Neural cell (in vitro differentiated cells): ENCODE results near the gene DDX54. TPM values are rescaled to one million over a fixed set of nuclear protein-coding genes. Genes with fewer than 3 reads are reported as not detected.

ENCODE experiments used
- H2AFZ ChIP-seq: fragments of 200-600, 300-800 bp; sonication (generic), shearing (Covaris generic); 2 replicates; pipeline ENCODE4 v1.6.0; 2014; ENCODE audit warnings: low read depth, mild to moderate bottlenecking, antibody characterized with exemption, low read length, moderate library complexity
- H3F3A ChIP-seq: fragments of 200-600 bp; shearing (Covaris generic); 2 replicates; pipeline ENCODE4 v1.6.1; 2016; ENCODE audit warnings: mild to moderate bottlenecking, moderate library complexity, mixed read lengths, antibody characterized with exemption, low read length; ENCODE audit not compliant: insufficient read depth, poor library complexity, severe bottlenecking
- H3K27ac ChIP-seq: fragments of 200-600, 300-800 bp; sonication (generic), shearing (Covaris generic); 2 replicates; pipeline ENCODE4 v1.5.1; 2014; ENCODE audit warnings: mild to moderate bottlenecking, low read length, moderate library complexity
- H3K27me3 ChIP-seq: fragments of 300-800, 200-600 bp; sonication (generic), shearing (Covaris generic); 2 replicates; pipeline ENCODE4 v1.6.0; 2014; ENCODE audit warnings: mild to moderate bottlenecking, low read depth, low read length, moderate library complexity; ENCODE audit not compliant: insufficient read depth
- H3K36me3 ChIP-seq: fragments of 300-800, 200-600 bp; sonication (generic), shearing (Covaris generic); 2 replicates; pipeline ENCODE4 v1.5.1; 2014; ENCODE audit warnings: mild to moderate bottlenecking, antibody characterized with exemption, low read length, moderate library complexity; ENCODE audit not compliant: insufficient read depth
- H3K4me2 ChIP-seq: fragments of 300-800, 200-600 bp; sonication (generic), shearing (Covaris generic); 2 replicates; pipeline ENCODE4 v1.6.0; 2014; ENCODE audit warnings: mild to moderate bottlenecking, low read length
- H3K4me3 ChIP-seq: fragments of 300-800, 200-600 bp; sonication (generic), shearing (Covaris generic); 2 replicates; pipeline ENCODE4 v1.5.1; 2014; ENCODE audit warnings: mild to moderate bottlenecking, low read length, moderate library complexity
- H3K79me2 ChIP-seq: fragments of 200-600 bp; shearing (Covaris generic); replicated peaks from 2 replicates; pipeline ENCODE4 v1.6.0; 2014; ENCODE audit warnings: mild to moderate bottlenecking, low read length, moderate library complexity; ENCODE audit not compliant: insufficient read depth
- H3K9ac ChIP-seq: fragments of 300-800, 200-600 bp; sonication (generic), shearing (Covaris generic); 2 replicates; pipeline ENCODE4 v1.6.1; 2016; ENCODE audit warnings: mild to moderate bottlenecking, low read length, mixed read lengths
- H3K9me2 ChIP-seq: fragments of 200-600 bp; shearing (Covaris generic); 2 replicates; pipeline ENCODE4 v1.6.1; 2016; ENCODE audit warnings: mild to moderate bottlenecking, low read length, mixed read lengths; ENCODE audit not compliant: insufficient read depth
- H3K9me3 ChIP-seq: fragments of 200-600, 300-800 bp; sonication (generic), shearing (Covaris generic); 2 replicates; pipeline ENCODE4 v1.6.1; 2016; ENCODE audit warnings: mild to moderate bottlenecking, mixed run types, low read length, moderate library complexity, mixed read lengths
- H4K20me1 ChIP-seq: fragments of 200-600 bp; shearing (Covaris generic); 2 replicates; pipeline ENCODE4 v1.6.1; 2016; ENCODE audit warnings: mild to moderate bottlenecking, mixed run types; ENCODE audit not compliant: insufficient read depth
- CTCF ChIP-seq: fragments of 450-650 bp; IDR thresholded peaks from 2 replicates; pipeline ENCODE4 v1.5.1; 2014; ENCODE audit warnings: antibody characterized with exemption, mild to moderate bottlenecking, moderate library complexity; ENCODE audit not compliant: poor library complexity, severe bottlenecking
- EP300 ChIP-seq: fragments of 450-650 bp; conservative IDR thresholded peaks from 2 replicates; pipeline ENCODE4 v1.6.1; 2014; ENCODE audit warnings: antibody characterized with exemption, mild to moderate bottlenecking, moderate library complexity; ENCODE audit not compliant: poor library complexity, severe bottlenecking
- EZH2 ChIP-seq: fragments of 200-600, 300-800 bp; shearing (Covaris generic), sonication (generic); IDR thresholded peaks from 2 replicates; pipeline ENCODE4 v1.6.1; 2014; ENCODE audit warnings: antibody characterized with exemption, low read length, borderline replicate concordance, mild to moderate bottlenecking; ENCODE audit not compliant: insufficient read depth, poor library complexity, severe bottlenecking
- MXI1 ChIP-seq: fragments of 450-650 bp; conservative IDR thresholded peaks from 2 replicates; pipeline ENCODE4 v1.6.1; 2014; ENCODE audit warnings: antibody characterized with exemption, mild to moderate bottlenecking; ENCODE audit not compliant: poor library complexity, severe bottlenecking
- POLR2AphosphoS5 ChIP-seq: IDR thresholded peaks from 2 replicates; pipeline ENCODE4 v1.6.1; 2012
- RAD21 ChIP-seq: fragments of 450-650 bp; conservative IDR thresholded peaks from 2 replicates; pipeline ENCODE4 v1.6.1; 2014; ENCODE audit warnings: antibody characterized with exemption, mild to moderate bottlenecking, moderate library complexity
- SMC3 ChIP-seq: fragments of 450-650 bp; conservative IDR thresholded peaks from 2 replicates; pipeline ENCODE4 v1.6.1; 2014; ENCODE audit warnings: antibody characterized with exemption, mild to moderate bottlenecking, moderate library complexity; ENCODE audit not compliant: poor library complexity
- TAF1 ChIP-seq: IDR thresholded peaks from 2 replicates; pipeline ENCODE4 v1.6.1; 2012; ENCODE audit warnings: low read depth
- polyA plus RNA-seq: library from polyadenylated mRNA; depleted of rRNA; stranded (reverse); fragments of >200 nt; gene quantifications from 2 replicates; pipeline ENCODE4 v1.2.3, GENCODE V29; 2014
- TF ChIP-seq, protein P1 (sequence below): IDR thresholded peaks from 2 replicates; pipeline ENCODE4 v1.6.1; 2012; ENCODE audit warnings: borderline replicate concordance

DDX54 gene
- polyA plus RNA-seq, 1 donor from 2014 or later = 63.3 TPM

DNA sequence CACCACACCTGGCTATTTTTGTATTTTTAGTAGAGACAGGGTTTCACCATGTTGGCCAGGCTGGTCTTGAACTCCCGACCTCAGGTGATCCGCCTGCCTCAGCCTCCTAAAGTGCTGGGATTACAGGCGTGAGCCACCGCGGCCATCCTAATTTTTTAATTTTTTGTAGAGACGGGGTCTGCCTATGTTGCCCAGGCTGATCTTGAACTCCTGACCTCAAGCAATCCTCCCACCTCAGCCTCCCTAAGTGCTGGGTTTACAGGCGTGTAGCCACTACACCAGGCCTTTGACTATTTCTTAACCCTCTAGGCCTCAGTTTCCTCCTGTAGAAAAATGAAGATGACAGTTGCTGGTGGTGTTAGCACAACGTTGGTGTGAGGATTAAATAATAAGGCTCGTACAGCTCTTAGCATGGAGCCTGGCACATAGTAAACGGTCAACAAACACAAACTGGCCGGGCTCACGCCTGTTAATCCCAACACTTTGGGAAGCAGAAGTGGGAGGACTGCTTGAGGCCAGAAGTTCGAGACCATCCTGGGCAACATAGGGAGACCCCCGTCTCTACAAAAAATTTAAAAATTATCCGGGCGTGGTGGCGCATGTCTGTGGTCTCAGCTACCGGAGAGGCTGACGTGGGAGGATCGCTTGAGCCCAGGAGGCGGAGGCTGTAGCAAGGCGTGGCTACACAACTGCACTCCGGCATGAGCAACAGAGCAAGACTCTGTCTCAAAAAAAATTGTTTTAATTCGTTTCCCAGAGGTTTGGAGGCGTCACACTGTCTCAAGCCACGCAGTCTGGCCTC is 979 bp downstream of the DDX54 start:
- Histone ChIP-seq H3K9ac (no peak overlapping the region), H3K9me3 (no peaks in the 10 kb centered on the region), H3K4me3 (peak overlapping the region; percentile 90), H3K4me2 (no peak overlapping the region), H3K27me3 (no peaks in the 10 kb centered on the region), H3K27ac (no peak overlapping the region), H3F3A (no peaks in the 10 kb centered on the region), H3K79me2 (peaks cover 13% of the 10 kb centered on the region), H2AFZ (no peak overlapping the region), H3K9me2 (no peaks in the 10 kb centered on the region), H3K36me3 (no peaks in the 10 kb centered on the region), H4K20me1 (no peaks in the 10 kb centered on the region)
- no peak for TF ChIP-seq EP300
- no peak for TF ChIP-seq SMC3
- no peak for TF ChIP-seq POLR2AphosphoS5
- no peak for TF ChIP-seq MXI1
- TF ChIP-seq EZH2 = no peak
- TF ChIP-seq, protein P1, sequence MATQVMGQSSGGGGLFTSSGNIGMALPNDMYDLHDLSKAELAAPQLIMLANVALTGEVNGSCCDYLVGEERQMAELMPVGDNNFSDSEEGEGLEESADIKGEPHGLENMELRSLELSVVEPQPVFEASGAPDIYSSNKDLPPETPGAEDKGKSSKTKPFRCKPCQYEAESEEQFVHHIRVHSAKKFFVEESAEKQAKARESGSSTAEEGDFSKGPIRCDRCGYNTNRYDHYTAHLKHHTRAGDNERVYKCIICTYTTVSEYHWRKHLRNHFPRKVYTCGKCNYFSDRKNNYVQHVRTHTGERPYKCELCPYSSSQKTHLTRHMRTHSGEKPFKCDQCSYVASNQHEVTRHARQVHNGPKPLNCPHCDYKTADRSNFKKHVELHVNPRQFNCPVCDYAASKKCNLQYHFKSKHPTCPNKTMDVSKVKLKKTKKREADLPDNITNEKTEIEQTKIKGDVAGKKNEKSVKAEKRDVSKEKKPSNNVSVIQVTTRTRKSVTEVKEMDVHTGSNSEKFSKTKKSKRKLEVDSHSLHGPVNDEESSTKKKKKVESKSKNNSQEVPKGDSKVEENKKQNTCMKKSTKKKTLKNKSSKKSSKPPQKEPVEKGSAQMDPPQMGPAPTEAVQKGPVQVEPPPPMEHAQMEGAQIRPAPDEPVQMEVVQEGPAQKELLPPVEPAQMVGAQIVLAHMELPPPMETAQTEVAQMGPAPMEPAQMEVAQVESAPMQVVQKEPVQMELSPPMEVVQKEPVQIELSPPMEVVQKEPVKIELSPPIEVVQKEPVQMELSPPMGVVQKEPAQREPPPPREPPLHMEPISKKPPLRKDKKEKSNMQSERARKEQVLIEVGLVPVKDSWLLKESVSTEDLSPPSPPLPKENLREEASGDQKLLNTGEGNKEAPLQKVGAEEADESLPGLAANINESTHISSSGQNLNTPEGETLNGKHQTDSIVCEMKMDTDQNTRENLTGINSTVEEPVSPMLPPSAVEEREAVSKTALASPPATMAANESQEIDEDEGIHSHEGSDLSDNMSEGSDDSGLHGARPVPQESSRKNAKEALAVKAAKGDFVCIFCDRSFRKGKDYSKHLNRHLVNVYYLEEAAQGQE = no peak
- no peak for TF ChIP-seq RAD21
- TF ChIP-seq TAF1 = no peak
- TF ChIP-seq CTCF = no peak

GRCh38 chr12:113183030-113183589 is 2.2 kb downstream of the DDX54 start:
- Histone ChIP-seq H2AFZ (no peak overlapping the region), H3K27me3 (no peaks in the 10 kb centered on the region), H3K36me3 (peaks cover under 1% of the 10 kb centered on the region), H3K27ac (no peak overlapping the region), H3K9ac (no peak overlapping the region), H3K9me2 (no peaks in the 10 kb centered on the region), H3K9me3 (no peaks in the 10 kb centered on the region), H3F3A (no peaks in the 10 kb centered on the region), H3K79me2 (peaks cover 13% of the 10 kb centered on the region), H4K20me1 (no peaks in the 10 kb centered on the region), H3K4me2 (no peak overlapping the region), H3K4me3 (no peak overlapping the region)
- TF ChIP-seq SMC3 (no peak), POLR2AphosphoS5 (no peak), TAF1 (no peak), EZH2 (no peak), RAD21 (no peak), MXI1 (no peak), EP300 (no peak), CTCF (no peak)
- TF ChIP-seq, protein P1 = no peak
